Astrocyte (in vitro differentiated cells and primary cell): ENCODE data around the gene NUP98. TPM values are rescaled to one million over a fixed set of nuclear protein-coding genes. Genes with fewer than 3 reads are reported as not detected.

Source experiments
- DNase-seq: peaks from one replicate; pipeline ENCODE4 v3.0.0-alpha.2; 2010; ENCODE audit warnings: low read depth
- FAIRE-seq: peaks from 2 replicates; lab custom pipeline; 2011; peaks lifted over from hg19 to GRCh38; lab: Jason Lieb, UNC
- H2AFZ ChIP-seq: 2 replicates; pipeline ENCODE4 v1.6.0; 2012; ENCODE audit warnings: low read depth, low read length, inconsistent platforms
- H3K27ac ChIP-seq: 2 replicates; pipeline ENCODE4 v1.5.1; 2011; ENCODE audit warnings: low read depth, low read length, inconsistent platforms
- H3K27me3 ChIP-seq: 2 replicates; pipeline ENCODE4 v1.6.0; 2011; ENCODE audit warnings: low read length, inconsistent platforms; ENCODE audit not compliant: insufficient read depth
- H3K36me3 ChIP-seq: 2 replicates; pipeline ENCODE4 v1.5.1; 2011; ENCODE audit warnings: low read length, inconsistent platforms; ENCODE audit not compliant: insufficient read depth
- H3K4me1 ChIP-seq: 2 replicates; pipeline ENCODE4 v1.5.1; 2011; ENCODE audit warnings: low read length, inconsistent platforms; ENCODE audit not compliant: insufficient read depth
- H3K4me2 ChIP-seq: 2 replicates; pipeline ENCODE4 v1.6.0; 2012; ENCODE audit warnings: low read length, inconsistent platforms
- H3K4me3 ChIP-seq: 2 replicates; pipeline ENCODE4 v1.5.1; 2011; ENCODE audit warnings: low read depth, mild to moderate bottlenecking, low read length, inconsistent platforms; ENCODE audit not compliant: insufficient read depth
- H3K79me2 ChIP-seq: 2 replicates; pipeline ENCODE4 v1.6.0; 2012; ENCODE audit warnings: mild to moderate bottlenecking, low read length, inconsistent platforms; ENCODE audit not compliant: insufficient read depth
- H3K9ac ChIP-seq: 2 replicates; pipeline ENCODE4 v1.6.0; 2012; ENCODE audit warnings: mild to moderate bottlenecking, low read length, inconsistent platforms
- H3K9me3 ChIP-seq: 2 replicates; pipeline ENCODE4 v1.5.1; 2012; ENCODE audit warnings: low read depth, mild to moderate bottlenecking, low read length, inconsistent platforms; ENCODE audit not compliant: insufficient read depth
- H4K20me1 ChIP-seq: 2 replicates; pipeline ENCODE4 v1.6.0; 2012; ENCODE audit warnings: low read length, inconsistent platforms; ENCODE audit not compliant: insufficient read depth
- H3K27ac Mint-ChIP-seq: one replicate; pipeline ENCODE4 v1.8.0; 2021; ENCODE audit warnings: mild to moderate bottlenecking, mixed read lengths; ENCODE audit not compliant: unreplicated experiment
- H3K27me3 Mint-ChIP-seq: one replicate; pipeline ENCODE4 v1.8.0; 2021; ENCODE audit warnings: low read depth, mixed read lengths; ENCODE audit not compliant: unreplicated experiment
- H3K36me3 Mint-ChIP-seq: one replicate; pipeline ENCODE4 v1.8.0; 2021; ENCODE audit warnings: low read depth, mixed read lengths; ENCODE audit not compliant: unreplicated experiment
- H3K4me1 Mint-ChIP-seq: one replicate; pipeline ENCODE4 v1.8.0; 2021; ENCODE audit warnings: low read depth, mixed read lengths; ENCODE audit not compliant: unreplicated experiment
- H3K4me3 Mint-ChIP-seq: one replicate; pipeline ENCODE4 v1.8.0; 2021; ENCODE audit warnings: mild to moderate bottlenecking, moderate library complexity, mixed read lengths; ENCODE audit not compliant: unreplicated experiment
- H3K9me3 Mint-ChIP-seq: one replicate; pipeline ENCODE4 v1.8.0; 2021; ENCODE audit warnings: mild to moderate bottlenecking, mixed read lengths; ENCODE audit not compliant: unreplicated experiment
- EZH2 ChIP-seq: IDR thresholded peaks from 2 replicates; pipeline ENCODE4 v1.6.1; 2012; ENCODE audit warnings: mild to moderate bottlenecking, low read length, inconsistent platforms; ENCODE audit not compliant: insufficient read depth
- total RNA-seq: library from RNA; stranded (reverse); gene quantifications from 2 replicates; pipeline ENCODE4 v1.2.1, GENCODE V29; 2021
- TF ChIP-seq, protein P1 (sequence below): IDR thresholded peaks from 2 replicates; pipeline ENCODE4 v1.5.1; 2011; ENCODE audit warnings: low read depth, mild to moderate bottlenecking, inconsistent platforms, low read length, moderate library complexity; ENCODE audit not compliant: insufficient read depth

Gene NUP98
- total RNA-seq, 1 donor from 2014 or later = 81.2 TPM

DNA sequence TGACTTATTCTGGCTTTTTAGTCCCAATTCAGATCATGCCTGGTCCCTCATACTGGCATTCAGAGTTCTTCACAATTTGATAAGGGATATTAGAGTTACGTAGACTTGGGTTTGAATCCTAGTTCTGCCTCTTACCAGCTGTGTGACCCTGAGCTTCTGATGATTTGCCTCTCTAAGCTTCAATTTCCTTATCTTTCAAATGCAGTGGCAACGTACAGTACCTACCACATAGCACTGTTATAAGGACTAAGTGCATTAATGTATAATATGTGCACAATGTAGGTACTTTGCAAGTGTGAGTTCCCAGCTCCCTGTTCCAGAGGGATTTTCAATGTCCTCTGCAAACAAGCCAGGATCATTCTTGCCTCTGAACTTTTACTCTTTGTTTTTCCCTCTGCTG, 36.1 kb upstream of the NUP98 start:
- peaks cover 93% of the 10 kb centered on the region for H4K20me1 ChIP-seq
- peaks cover 89% of the 10 kb centered on the region for H3K79me2 ChIP-seq
- TF ChIP-seq, protein P1, sequence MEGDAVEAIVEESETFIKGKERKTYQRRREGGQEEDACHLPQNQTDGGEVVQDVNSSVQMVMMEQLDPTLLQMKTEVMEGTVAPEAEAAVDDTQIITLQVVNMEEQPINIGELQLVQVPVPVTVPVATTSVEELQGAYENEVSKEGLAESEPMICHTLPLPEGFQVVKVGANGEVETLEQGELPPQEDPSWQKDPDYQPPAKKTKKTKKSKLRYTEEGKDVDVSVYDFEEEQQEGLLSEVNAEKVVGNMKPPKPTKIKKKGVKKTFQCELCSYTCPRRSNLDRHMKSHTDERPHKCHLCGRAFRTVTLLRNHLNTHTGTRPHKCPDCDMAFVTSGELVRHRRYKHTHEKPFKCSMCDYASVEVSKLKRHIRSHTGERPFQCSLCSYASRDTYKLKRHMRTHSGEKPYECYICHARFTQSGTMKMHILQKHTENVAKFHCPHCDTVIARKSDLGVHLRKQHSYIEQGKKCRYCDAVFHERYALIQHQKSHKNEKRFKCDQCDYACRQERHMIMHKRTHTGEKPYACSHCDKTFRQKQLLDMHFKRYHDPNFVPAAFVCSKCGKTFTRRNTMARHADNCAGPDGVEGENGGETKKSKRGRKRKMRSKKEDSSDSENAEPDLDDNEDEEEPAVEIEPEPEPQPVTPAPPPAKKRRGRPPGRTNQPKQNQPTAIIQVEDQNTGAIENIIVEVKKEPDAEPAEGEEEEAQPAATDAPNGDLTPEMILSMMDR = no peak
- no peak for TF ChIP-seq EZH2
- H3K4me1 ChIP-seq = peaks cover 5% of the 10 kb centered on the region
- no peak for FAIRE-seq
- H3K9me3 ChIP-seq = no peaks in the 10 kb centered on the region
- H3K9me3 Mint-ChIP-seq = no peaks in the 10 kb centered on the region
- no peak overlapping the region for H3K9ac ChIP-seq
- no peaks in the 10 kb centered on the region for H3K27me3 Mint-ChIP-seq
- no peak overlapping the region for H3K27ac ChIP-seq
- H3K36me3 Mint-ChIP-seq = peaks cover 17% of the 10 kb centered on the region
- no peak overlapping the region for H3K4me3 ChIP-seq
- no peak for DNase-seq
- no peaks in the 10 kb centered on the region for H3K27me3 ChIP-seq
- peaks cover 7% of the 10 kb centered on the region for H3K36me3 ChIP-seq
- no peak overlapping the region for H3K4me2 ChIP-seq
- H2AFZ ChIP-seq = no peak overlapping the region
- no peak overlapping the region for H3K4me3 Mint-ChIP-seq
- H3K4me1 Mint-ChIP-seq = peaks cover 39% of the 10 kb centered on the region
- H3K27ac Mint-ChIP-seq = no peak overlapping the region

DNA sequence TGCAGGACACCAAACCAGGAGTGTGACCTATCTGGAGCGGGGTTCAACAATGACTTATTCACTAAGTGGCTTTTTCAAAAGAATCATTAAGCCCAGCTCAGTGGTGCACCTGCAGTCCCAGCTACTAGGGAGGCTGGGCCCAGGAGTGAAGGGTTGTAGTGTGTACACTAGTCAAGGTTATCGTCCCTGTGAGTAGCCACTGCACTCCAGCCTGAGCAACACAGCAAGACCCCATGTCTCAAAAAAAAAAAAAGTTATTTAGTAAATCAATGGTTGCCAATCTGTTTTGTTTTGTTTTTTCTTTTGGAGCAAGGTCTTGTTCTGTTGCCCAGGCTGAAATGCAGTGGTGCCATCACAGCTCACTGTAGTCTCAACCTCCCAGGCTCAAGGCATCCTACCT, 35.5 kb upstream of the NUP98 start:
- H3K9me3 ChIP-seq = no peaks in the 10 kb centered on the region
- H3K36me3 ChIP-seq = peaks cover 10% of the 10 kb centered on the region
- no peaks in the 10 kb centered on the region for H3K27me3 ChIP-seq
- H3K27ac ChIP-seq = no peak overlapping the region
- Mint-ChIP-seq H3K27ac (no peak overlapping the region), H3K27me3 (no peaks in the 10 kb centered on the region), H3K36me3 (peaks cover 13% of the 10 kb centered on the region), H3K4me3 (no peak overlapping the region), H3K9me3 (no peaks in the 10 kb centered on the region), H3K4me1 (peaks cover 34% of the 10 kb centered on the region)
- H3K4me2 ChIP-seq = no peak overlapping the region
- H3K9ac ChIP-seq = no peak overlapping the region
- peaks cover 5% of the 10 kb centered on the region for H3K4me1 ChIP-seq
- FAIRE-seq = no peak
- TF ChIP-seq EZH2 = no peak
- TF ChIP-seq, protein P1 = no peak
- H3K79me2 ChIP-seq = peaks cover 88% of the 10 kb centered on the region
- no peak overlapping the region for H3K4me3 ChIP-seq
- H2AFZ ChIP-seq = no peak overlapping the region
- peaks cover 93% of the 10 kb centered on the region for H4K20me1 ChIP-seq
- no peak for DNase-seq

DNA sequence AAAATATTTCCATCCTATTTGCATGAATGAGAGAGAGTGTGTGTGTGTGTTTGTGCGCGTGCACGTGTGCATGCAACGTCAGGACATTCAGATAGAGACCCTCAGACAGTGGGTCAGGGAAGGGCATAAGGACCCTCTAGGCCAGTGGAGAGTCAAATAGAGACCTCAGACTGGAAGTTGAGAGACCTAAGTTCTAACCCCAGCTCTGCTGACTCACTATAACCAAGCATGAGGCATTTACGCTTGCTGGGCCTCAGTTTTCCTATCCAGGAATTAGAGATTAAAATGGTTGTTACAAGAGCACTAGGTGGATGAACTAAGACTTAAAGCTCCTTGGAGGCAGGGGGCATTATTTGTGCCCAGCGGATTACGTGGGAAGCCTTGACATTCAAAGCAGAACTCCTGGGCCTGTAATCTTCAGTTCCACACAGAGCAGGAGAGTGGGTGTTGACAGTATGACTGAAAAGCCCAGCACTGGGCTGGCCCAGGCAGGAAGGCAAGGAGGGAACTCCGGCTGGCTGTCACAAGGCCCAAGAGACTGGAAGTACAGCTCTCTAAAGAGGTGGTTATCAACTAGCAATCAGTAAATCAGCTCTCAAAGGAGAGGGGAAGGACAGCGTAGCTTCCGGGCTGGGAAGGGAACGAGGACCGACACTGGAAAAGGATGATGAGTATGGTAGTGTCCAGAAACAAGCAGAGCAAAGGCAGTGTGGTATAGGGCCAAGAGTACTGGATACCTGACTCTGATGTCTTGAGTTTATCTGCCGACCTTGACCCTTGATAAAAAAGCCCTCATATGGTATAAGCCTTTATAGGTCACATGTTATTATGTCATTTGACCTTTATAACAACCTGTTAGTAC, 34.3 kb upstream of the NUP98 start:
- Histone ChIP-seq H2AFZ (no peak overlapping the region), H3K27me3 (no peaks in the 10 kb centered on the region), H3K4me1 (peaks cover 5% of the 10 kb centered on the region), H3K27ac (no peak overlapping the region), H3K4me3 (no peak overlapping the region), H3K9ac (no peak overlapping the region), H3K79me2 (peaks cover 76% of the 10 kb centered on the region), H3K4me2 (no peak overlapping the region), H4K20me1 (peaks cover 94% of the 10 kb centered on the region), H3K36me3 (peaks cover 16% of the 10 kb centered on the region), H3K9me3 (no peaks in the 10 kb centered on the region)
- Mint-ChIP-seq H3K36me3 (peaks cover 18% of the 10 kb centered on the region), H3K4me1 (peaks cover 29% of the 10 kb centered on the region), H3K27me3 (no peaks in the 10 kb centered on the region), H3K9me3 (no peaks in the 10 kb centered on the region), H3K4me3 (no peak overlapping the region), H3K27ac (peak overlapping the region; percentile 73)
- DNase-seq = no peak
- no peak for FAIRE-seq
- TF ChIP-seq, protein P1 = no peak
- TF ChIP-seq EZH2 = no peak
